GM19397 (cell line): ENCODE data around the gene GYG2.
"Not testable (repeated sequence)": the region's sequence is repeated elsewhere in the genome, so short reads cannot be mapped to it uniquely, and the experiment has no call there.

ENCODE experiments used
- ATAC-seq: cut with Tn5 transposase; IDR thresholded peaks from one replicate; pipeline ENCODE4 v1.9.1; 2021; ENCODE audit warnings: mild to moderate bottlenecking, moderate library complexity; ENCODE audit not compliant: unreplicated experiment

Gene GYG2

DNA sequence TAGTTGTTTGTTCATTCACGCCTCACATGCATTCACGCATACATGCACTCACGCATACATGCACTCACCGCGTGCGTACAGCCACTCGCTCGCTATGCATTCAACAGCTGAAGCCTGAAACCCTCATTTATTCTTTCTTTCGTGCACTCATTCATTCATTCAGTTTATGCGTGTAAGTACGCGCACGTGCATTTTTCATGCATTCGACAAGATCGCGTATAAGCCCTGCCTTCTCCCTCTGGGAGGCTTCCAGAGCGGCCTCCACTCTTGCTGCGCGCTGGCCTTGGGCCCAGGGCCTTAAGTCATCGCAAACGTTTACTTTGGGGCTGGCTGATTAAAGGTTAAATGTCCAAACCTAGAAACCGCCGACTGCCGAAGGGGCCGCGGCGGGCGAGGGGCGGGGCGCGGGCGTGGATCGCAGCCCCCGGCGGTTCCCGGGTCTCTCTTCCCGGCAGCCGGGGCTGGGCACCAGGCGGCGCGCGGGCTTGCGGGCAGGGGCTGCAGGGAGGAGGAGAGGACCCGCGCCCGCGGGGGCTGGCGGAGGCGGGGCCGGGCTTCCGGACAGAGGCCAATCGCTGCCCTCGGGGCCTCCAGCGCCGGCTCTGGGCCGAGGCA is at the start of gene GYG2:
GYG2 (plus strand) TSS at position 587 of the 615 bp plus-strand sequence. CDS start 1,259 bp downstream, outside the sequence.
- no peak for ATAC-seq

DNA sequence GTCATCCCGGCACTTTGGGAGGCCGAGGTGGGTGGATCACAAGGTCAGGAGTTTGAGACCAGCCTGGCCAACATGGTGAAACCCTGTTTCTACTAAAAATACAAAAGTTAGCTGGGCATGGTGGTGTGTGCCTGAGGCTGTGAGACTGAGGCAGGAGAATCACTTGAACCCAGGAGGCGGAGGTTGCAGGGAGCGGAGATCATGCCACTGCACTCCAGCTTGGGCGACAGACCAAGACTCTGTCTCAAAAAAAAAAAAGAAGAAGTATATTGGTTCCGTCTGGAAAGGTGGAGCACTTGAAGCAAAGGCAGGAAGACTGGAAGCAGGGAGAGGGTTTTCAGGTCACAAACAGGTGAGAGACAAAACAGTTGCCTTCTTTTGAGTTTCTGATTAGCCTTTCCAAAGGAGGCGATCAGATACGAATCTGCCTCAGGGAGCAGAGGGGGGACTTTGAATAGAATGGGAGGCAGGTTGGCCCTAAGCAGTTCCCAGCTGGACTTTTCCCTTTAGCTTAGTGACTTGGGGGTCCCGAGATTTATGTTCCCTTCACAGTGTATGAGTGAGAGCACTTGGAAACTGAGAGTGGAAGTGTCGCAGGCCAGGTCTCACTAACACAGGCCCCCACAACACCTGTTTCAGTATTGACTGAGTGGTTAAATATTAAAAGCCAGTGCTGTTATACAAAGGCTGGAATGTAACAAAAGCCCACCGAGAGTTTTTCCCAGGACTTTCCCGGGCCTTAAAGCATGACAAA is 48.1 kb upstream of the GYG2 start:
- ATAC-seq = peak; percentile 71

DNA sequence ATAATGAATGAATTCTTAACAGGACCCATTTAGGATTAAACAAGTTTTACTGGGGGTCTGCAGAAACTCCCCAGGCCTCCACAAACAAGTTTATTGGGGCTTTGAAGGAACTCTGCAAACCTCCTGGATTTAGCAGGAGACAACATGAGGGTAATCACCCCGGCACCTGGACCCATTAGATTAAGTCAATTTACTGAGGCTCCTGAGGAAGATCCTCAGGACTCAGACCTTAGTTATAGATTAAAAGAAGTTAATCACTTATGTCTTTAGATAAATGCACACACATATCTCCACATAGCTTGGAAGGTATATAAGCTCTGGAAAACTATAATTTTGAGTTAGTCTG is 47.5 kb upstream of the GYG2 start:
- ATAC-seq = no peak

DNA sequence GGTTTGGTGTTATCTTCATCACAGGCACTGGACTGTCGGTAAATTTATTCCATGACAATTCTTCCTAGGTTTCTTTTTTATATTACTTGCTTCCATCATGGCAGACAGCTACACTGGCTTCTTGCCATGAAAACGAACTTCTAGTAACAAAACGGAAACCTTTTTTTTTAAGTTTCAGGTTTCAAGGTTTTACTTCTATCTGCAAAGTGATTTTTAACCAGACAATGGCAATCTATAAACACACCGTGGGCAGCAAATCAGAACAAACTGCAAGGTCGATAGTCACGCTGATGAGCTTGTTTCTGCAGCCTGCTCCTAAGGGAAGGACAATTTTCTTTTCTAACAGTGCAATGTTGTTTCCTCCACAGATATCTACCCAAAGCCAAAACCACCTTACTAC is 47.0 kb upstream of the GYG2 start:
- no peak for ATAC-seq

DNA sequence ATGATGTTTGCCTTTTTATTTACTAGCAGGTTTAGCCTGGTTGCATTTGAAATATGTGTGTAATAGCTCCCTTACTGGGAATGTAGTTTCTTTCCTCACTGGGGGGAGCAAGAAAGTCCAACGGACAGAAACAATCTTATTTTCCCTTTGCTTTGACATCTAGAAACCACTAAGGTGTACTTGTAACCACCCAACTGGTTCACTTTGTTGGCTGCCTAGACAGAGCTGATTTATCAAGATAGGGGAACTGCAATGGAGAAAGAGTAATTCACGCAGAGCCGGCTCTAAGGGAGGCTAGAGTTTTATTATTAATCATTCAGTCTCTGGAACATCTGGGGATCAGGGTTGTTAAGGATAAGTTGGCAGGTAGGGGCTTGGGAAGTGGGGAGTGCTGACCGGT is 46.6 kb upstream of the GYG2 start:
- no peak for ATAC-seq

DNA sequence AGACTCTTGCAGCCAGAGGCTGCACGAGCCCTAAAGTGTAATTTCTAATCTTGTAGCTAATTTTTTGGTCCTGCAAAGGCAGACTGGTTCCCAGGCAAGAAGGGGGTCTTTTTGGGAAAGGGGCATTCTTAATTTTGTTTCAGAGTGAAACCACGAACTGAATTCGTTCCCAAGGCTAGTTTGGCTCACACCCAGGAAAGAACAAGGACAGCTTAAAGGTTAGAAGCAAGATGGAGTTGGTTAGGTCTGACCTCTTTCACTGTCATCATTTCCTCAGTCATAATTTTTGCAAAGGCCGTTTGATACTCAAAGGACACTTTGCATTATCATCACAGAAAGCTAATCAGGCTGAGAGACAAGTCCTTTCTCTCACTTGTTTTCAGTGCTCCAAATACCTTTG is 46.0 kb upstream of the GYG2 start:
- no peak for ATAC-seq

DNA sequence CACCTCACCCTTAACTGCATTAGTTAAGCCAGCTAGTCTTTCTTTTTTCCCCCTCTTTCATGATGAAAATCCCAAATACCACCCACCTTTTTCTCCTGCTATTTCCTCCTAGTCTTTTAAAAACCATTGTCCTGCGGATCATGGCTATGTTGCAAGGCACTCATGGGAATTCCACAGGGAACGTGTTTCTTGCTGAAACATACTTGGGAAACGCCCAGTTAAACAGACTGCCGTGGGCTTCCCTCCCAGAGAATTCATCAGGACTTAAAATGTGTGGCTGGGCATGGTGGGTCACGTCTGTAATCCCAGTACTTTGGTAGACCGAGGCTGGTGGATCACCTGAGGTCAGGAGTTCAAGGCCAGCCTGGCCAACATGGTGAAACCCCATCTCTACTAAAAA is 44.7 kb upstream of the GYG2 start:
- ATAC-seq = no peak

DNA sequence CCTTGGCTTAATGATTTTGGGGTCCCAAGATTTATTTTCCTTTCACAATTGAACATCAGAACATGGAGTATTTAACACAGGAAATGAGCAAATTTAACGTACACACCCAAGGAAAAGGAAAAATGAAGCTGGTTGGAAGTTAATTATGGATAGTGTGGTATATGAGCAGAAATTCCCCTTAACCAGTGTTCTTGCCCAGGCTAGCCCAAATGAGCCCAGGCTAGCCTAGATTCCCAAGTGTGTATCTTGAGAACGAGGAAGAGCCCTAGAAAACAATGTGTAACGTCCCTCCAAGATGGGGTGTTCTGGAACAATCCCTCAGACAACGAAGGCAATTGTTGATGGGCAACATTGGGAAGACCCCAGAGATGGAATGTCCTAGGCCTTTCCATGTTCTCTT is 43.2 kb upstream of the GYG2 start:
- no peak for ATAC-seq

DNA sequence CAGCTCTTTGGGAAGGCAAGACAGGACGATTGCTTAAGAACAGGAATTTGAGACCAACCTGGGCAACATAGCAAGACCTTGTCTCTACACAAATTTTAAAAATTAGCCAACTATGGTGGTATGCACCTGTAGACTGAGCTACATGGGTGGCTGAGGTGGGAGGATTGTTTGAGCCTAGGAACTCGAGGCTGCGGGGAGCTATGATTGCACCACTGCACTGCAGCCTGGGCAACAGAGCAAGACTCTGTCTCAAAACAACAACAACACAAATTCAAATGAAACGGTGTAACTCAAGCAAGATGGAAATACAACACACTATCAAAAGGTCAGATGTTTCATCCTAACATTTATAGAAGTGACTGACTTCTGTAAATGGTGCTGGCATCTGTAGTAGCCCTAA is 39.8 kb upstream of the GYG2 start:
- ATAC-seq = no peak

DNA sequence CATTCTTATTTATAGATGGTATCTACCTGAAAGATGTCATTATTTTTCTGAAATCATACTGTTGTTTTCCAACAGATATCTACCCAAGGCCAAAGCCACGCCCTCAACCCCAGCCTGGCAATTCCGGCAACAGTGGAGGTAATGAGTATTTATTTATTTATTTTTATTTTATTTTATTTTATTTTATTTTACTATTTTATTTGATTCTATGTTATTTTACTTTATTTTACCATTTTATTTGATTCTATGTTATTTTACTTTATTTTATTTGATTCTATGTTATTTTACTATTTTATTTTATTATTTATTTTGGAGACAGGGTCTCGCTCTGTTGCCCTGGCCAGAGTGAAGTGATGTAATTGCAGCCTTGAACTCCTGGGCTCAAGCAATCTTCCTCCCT is 39.2 kb upstream of the GYG2 start:
- no peak for ATAC-seq

DNA sequence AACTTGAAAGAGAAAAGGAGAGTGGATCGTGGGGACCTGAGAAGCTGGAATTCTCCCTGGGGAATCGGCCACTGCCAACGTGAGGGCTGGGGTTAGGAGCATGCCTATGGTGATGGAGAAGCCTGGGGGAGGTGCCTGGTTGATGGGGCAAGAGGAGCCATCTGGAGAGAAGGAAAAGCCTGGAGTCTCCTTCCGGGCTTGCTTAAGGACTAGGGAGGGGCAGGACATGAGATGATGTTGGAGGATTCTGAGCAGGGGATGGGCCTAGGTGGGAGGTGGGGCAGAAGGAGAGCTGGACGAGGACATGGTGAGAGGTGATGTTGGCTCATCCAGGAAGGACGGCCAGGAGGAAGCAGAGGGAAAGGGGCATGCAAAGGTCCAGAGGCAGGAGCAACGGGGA is 35.0 kb upstream of the GYG2 start:
- no peak for ATAC-seq

DNA sequence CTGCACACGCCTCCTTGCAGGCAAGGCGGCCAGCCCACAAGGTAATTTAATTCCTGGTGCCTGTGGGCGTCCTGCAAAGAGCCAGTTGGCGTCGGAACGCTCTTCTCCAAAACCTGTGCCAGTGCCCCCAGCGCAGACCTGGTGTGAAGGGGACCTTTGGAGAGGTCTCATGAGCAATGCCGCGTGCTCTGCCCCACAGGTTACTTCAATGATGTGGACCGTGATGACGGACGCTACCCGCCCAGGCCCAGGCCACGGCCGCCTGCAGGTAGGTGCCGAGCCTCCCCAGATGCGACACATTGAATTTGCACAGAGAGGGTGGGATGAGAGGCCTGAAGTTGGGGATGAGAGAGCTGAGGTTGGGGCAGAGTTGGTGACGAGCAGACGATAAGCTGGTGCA is 34.4 kb upstream of the GYG2 start:
- ATAC-seq = no peak

DNA sequence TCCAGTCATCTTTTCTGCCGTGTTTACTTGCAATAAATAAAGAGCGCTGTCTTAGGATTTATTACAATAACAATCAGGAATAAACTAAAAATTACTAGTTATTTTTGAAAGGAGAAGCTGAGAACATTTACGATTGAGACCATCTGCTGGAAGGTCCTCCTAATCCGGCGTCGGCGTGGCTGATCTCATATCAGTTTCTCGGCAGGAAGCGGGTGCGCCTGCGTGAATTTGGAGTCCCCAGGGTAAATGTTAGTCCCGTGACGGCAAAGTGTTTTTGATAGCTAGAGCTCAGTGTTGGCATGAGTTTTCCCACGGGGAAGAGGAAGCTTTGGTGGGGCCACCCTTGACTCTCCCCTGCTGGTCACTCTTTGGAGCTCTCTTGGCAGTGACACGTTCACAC is 31.9 kb upstream of the GYG2 start:
- ATAC-seq = not testable (repeated sequence)

DNA sequence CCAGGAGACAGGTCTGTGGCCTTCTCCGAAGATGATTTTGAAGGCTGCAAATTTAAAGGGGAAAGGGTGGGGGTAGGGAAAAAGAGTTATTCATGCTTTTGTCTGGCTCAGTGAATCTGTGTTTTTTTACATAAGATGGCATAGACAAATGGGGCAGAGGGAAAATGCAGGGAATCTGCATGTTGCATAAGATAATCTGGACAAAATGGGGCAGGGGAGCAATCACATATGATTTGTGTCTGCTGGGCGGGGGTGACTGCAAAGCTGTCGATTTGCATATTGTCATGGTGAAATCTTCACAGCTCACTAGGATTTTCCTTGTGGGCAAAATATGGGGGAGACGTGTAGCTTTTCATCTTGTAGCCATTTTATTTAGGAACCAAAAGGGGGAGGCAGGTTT is 29.4 kb upstream of the GYG2 start:
- no peak for ATAC-seq

DNA sequence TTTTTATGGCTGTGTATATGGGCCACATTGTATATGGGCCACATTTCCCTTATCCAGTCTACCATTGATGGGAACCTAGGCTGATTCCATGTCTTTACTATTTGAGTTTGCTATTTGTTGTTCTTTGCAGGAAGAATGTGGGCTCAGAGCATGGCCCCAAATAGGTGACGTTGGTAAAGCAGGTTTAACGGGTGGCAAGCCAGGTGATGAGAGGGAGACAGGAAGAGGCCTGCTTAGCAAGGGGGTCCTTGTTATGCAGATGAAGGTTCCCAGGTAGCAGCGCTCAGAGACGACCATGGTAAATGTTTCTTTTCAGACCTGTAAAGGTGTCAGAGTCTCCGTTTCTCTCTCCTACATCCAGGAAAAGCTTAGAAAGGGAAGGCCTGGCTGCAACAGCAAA is 28.8 kb upstream of the GYG2 start:
- ATAC-seq = not testable (repeated sequence)

DNA sequence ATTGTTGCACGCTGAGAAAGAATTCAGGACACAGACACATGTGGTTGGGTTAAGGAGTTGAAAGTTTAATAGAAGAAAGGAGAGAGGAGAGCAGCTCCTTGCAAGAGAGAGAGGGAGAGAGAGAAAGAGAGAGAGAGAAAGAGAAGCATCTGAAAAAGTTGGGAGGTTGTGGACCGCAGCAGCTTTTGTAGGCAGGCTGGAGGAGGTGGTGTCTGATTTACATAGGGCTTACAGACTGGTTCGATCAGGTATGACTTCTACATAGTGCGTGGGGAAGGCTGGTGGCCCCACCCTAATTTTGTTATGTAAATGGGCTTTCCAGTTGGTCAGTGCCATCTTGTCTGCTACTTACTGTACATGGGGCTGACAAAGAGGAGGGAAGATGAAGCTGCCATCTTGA is 27.5 kb upstream of the GYG2 start:
- ATAC-seq = no peak

DNA sequence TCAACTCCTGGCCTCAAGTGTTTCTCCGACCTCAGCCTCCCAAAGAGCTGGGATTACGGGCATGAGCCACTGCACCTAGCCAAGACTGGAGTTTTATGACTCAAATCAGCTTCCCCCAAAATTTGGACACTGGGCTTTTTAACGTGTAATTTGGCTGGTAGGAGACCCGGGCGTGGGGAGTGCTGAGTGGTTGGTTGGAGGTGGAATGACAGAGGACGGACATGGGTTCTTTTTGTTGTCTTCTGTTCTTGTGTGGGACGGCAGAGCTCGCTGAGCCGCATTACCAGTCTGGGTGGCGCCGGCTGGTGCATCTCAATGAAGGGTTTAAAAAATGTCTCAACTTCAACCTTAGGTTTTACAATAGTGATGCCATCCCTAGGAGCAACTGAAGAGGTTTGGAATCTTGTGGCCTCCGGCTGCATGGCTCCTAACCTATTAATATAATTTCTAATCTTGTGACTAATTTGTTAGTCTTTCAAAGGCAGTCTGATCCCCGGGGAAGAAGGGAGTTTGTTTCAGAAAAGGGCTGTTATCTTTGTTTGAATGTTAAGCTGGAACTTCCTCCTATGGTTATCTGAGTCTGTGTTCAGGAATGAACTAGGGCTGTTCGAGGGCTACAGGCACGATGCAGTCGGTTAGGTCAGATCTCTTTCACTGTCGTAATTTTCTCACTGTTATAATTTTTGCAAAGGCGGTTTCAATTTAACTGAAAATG is 26.2 kb upstream of the GYG2 start:
- ATAC-seq = not testable (repeated sequence)

DNA sequence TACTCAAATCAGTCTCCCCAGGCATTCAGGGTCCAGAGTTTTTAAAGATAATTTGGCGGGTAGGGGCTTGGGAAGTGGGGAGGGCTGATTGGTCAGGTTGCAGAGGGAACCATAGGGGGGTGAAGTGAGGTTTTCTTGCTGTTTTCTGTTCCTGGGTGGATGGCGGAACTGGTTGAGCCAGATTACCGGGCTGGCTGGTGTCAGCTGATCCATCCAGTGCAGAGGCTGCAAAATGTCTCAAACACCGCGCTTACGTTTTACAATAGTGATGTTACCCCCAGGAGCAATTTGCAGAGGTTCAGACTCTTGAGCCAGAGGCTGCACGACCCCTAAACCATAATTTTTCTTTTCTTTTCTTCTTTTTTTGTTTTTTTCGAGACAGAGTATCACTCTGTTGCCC is 25.2 kb upstream of the GYG2 start:
- not testable (repeated sequence) for ATAC-seq

DNA sequence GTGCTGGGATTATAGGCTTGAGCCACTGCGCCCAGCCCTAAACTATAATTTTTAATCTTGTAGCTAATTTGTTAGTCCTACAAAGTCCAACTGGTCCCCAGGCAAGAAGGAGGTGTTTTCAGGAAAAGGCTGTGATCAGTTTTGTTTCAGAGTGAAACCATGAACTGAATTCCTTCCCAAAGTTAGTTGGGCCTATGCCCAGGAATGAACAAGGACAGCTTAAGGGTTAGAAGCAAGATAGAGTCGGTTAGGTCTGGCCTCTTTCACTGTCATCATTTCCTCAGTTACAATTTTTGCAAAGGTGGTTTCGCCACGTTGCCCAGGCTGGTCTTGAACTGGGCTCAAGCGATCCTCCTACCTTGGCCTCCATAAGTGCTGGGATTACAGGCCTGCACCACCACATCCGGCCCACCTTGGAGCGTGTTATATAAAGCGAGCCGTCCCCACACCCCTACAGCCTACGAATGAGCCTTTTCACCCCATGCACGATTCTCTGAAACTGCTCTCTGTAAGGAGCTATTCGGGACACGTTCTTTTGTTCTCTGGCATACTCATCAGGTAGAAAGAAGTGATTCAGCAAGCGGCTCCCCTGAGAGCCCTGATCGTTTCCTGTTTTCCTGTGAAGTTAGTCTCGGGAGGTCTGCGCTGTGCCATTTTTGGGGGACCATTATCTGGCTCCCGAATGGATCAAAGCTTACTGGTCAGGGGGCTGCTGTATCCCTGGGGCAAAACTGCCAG is 24.5 kb upstream of the GYG2 start:
- not testable (repeated sequence) for ATAC-seq

DNA sequence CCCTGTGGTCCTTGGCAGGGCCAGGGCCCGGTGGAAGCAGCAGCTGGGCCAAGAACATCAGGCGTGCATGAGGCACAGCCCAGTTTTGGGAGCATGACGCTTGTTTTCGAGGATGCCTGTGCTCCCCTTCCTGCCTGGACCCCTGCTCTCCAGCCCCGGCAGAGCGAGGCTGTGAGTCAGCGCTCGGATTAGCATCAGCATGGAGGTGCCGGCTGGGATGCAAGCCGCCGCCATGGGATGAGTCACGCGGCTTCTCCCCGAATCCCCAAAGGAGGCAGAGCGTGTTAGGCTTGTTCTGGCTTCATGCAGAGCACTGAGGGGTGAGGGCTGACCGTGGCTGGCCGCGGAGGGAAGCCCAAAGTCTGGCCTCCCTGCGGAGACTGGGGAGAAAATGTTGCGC is 23.9 kb upstream of the GYG2 start:
- not testable (repeated sequence) for ATAC-seq

DNA sequence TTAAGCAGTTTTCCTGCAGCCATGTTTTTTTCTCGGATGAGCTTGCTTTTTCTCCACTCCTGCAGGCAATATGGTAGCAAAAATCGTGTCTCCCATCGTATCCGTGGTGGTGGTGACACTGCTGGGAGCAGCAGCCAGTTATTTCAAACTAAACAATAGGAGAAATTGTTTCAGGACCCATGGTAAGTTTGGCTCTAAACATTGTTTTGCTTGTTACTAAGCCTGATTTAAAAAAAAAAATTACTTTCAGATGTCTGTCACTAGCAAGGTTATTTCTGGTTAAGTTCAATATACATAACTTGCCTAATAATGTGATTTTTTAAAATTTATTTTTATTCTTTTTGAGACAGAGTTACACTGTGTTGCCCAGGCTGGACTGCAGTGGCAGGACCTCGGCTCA is 17.5 kb upstream of the GYG2 start:
- ATAC-seq = no peak
